Gastrocnemius medialis (tissue), 4 donors: ENCODE data around the gene NTM. TPM values are rescaled to one million over a fixed set of nuclear protein-coding genes. Genes with fewer than 3 reads are reported as not detected.

ENCODE experiments used
- ATAC-seq, 2 donors: fragments of 150-250 bp; one replicate each; pipeline ENCODE4 v1.9.1; 2016
- DNase-seq, 2 donors: peaks; one replicate each; pipeline ENCODE4 v3.0.0-alpha.2; 2019
- H3K27ac ChIP-seq, 4 donors: fragments of 200-600 bp; sonication (generic); 1 replicate in 1 of 4; 2 replicates in 3 of 4; pipeline ENCODE4 v1.5.1; 2016 to 2018; ENCODE audit warnings: mild to moderate bottlenecking in 2 of 4, moderate library complexity in 1 of 4
- H3K27me3 ChIP-seq, 3 donors: fragments of 200-600 bp; sonication (generic) in 2 of 3; 1 replicate in 1 of 3; 2 replicates in 2 of 3; pipeline versions ENCODE4 v1.5.1 to v1.6.0; 2016 to 2019; ENCODE audit warnings: mild to moderate bottlenecking in 1 of 3, moderate library complexity in 1 of 3
- H3K36me3 ChIP-seq, 2 donors: fragments of 200-600 bp; sonication (generic) in 1 of 2; one replicate each; pipeline ENCODE4 v1.5.1; 2017 to 2018
- H3K4me1 ChIP-seq, 2 donors: fragments of 200-600 bp; sonication (generic) in 1 of 2; one replicate each; pipeline ENCODE4 v1.5.1; 2016 to 2017; ENCODE audit warnings: mild to moderate bottlenecking in 2 of 2
- H3K4me3 ChIP-seq, 4 donors: fragments of 200-600 bp; sonication (generic) in 3 of 4; 1 replicate in 1 of 4; 2 replicates in 3 of 4; pipeline ENCODE4 v1.5.1; 2016 to 2019; ENCODE audit warnings: mild to moderate bottlenecking in 2 of 4
- H3K9me3 ChIP-seq, 3 donors: fragments of 200-600 bp; sonication (generic) in 2 of 3; 1 replicate in 1 of 3; 2 replicates in 2 of 3; pipeline ENCODE4 v1.5.1; 2016 to 2019
- POLR2A ChIP-seq, 2 donors: fragments of 450-650 bp; IDR thresholded peaks; one replicate each; pipeline ENCODE4 v1.6.1; 2017; ENCODE audit warnings: antibody characterized with exemption in 2 of 2, mild to moderate bottlenecking in 2 of 2, moderate library complexity in 2 of 2
- in situ Hi-C, 4 donors: fragments of 200-750 bp; cut with MboI; loops; one replicate each; pipeline versions ENCODE4 v1.15.0 to v1.8.0; 2017; ENCODE audit warnings: low sequenced_read_pairs in 4 of 4
- intact Hi-C: fragments of 100-400 bp; cut with DNase I; formaldehyde crosslinking; loops from one replicate; pipeline ENCODE4 v1.15.1; 2023; ENCODE audit warnings: low total_unique reads
- total RNA-seq, 4 donors: library from RNA; depleted of rRNA; stranded (reverse); fragments of >200 nt; gene quantifications; one replicate each; pipeline versions ENCODE4 v1.1.0 to v1.2.3, GENCODE V29; 2016
- TF ChIP-seq, protein P1 (sequence below), 5 experiments: fragments of 450-650 bp in 3 of 5; fragments of 200-600 bp in 2 of 5; sonication (generic) in 2 of 5; IDR thresholded peaks in 4 of 5; conservative IDR thresholded peaks in 1 of 5; 1 replicate in 4 of 5; 2 replicates in 1 of 5; pipeline ENCODE4 v1.5.1; 2016 to 2019; ENCODE audit warnings: antibody characterized with exemption in 5 of 5, mild to moderate bottlenecking in 3 of 5, moderate library complexity in 3 of 5

NTM gene
- total RNA-seq, 4 donors from 2014 or later: 0.69 TPM; not detected in 3

GRCh38 chr11:131816051-131816450, 445.6 kb downstream of the NTM start:
- intact Hi-C loops: no loop called here
- no peak for TF ChIP-seq POLR2A (IDR thresholded peaks at IDR 0.05)
- TF ChIP-seq, protein P1, sequence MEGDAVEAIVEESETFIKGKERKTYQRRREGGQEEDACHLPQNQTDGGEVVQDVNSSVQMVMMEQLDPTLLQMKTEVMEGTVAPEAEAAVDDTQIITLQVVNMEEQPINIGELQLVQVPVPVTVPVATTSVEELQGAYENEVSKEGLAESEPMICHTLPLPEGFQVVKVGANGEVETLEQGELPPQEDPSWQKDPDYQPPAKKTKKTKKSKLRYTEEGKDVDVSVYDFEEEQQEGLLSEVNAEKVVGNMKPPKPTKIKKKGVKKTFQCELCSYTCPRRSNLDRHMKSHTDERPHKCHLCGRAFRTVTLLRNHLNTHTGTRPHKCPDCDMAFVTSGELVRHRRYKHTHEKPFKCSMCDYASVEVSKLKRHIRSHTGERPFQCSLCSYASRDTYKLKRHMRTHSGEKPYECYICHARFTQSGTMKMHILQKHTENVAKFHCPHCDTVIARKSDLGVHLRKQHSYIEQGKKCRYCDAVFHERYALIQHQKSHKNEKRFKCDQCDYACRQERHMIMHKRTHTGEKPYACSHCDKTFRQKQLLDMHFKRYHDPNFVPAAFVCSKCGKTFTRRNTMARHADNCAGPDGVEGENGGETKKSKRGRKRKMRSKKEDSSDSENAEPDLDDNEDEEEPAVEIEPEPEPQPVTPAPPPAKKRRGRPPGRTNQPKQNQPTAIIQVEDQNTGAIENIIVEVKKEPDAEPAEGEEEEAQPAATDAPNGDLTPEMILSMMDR (IDR thresholded peaks at IDR 0.05 in 4 of 5, conservative IDR thresholded peaks at IDR 0.05 in 1 of 5): no peak
- no peak overlapping the region for H3K4me3 ChIP-seq
- no peaks in the 10 kb centered on the region for H3K4me1 ChIP-seq
- no peak overlapping the region for H3K27ac ChIP-seq
- no peak for ATAC-seq
- H3K9me3 ChIP-seq: no peaks in the 10 kb centered on the region
- no peak for DNase-seq
- no peaks in the 10 kb centered on the region for H3K36me3 ChIP-seq
- H3K27me3 ChIP-seq: no peaks in the 10 kb centered on the region
- in situ Hi-C loops: no loop called here

- no peak overlapping the region for H3K4me3 ChIP-seq
- no peak for TF ChIP-seq POLR2A (IDR thresholded peaks at IDR 0.05)
- TF ChIP-seq, protein P1 (IDR thresholded peaks at IDR 0.05 in 4 of 5, conservative IDR thresholded peaks at IDR 0.05 in 1 of 5): no peak
- no peaks in the 10 kb centered on the region for H3K9me3 ChIP-seq
- H3K36me3 ChIP-seq: no peaks in the 10 kb centered on the region
- DNase-seq (no peak), ATAC-seq (no peak)
- no peaks in the 10 kb centered on the region for H3K4me1 ChIP-seq
- H3K27ac ChIP-seq: no peak overlapping the region
- no peaks in the 10 kb centered on the region for H3K27me3 ChIP-seq
- in situ Hi-C loops (no loop called here), intact Hi-C loops (no loop called here)
These were observed 447.3 kb downstream of the NTM start for GRCh38 chr11:131817687-131818188.

- Histone ChIP-seq H3K9me3 (no peaks in the 10 kb centered on the region), H3K36me3 (no peaks in the 10 kb centered on the region), H3K27ac (no peak overlapping the region), H3K4me3 (no peak overlapping the region), H3K27me3 (no peaks in the 10 kb centered on the region), H3K4me1 (no peaks in the 10 kb centered on the region)
- intact Hi-C loops: no loop called here
- DNase-seq: no peak
- TF ChIP-seq, protein P1 (IDR thresholded peaks at IDR 0.05 in 4 of 5, conservative IDR thresholded peaks at IDR 0.05 in 1 of 5): no peak
- no peak for TF ChIP-seq POLR2A (IDR thresholded peaks at IDR 0.05)
- in situ Hi-C loops: no loop called here
- ATAC-seq: no peak
These were observed 449.4 kb downstream of the NTM start for GRCh38 chr11:131819865-131820264.

DNA sequence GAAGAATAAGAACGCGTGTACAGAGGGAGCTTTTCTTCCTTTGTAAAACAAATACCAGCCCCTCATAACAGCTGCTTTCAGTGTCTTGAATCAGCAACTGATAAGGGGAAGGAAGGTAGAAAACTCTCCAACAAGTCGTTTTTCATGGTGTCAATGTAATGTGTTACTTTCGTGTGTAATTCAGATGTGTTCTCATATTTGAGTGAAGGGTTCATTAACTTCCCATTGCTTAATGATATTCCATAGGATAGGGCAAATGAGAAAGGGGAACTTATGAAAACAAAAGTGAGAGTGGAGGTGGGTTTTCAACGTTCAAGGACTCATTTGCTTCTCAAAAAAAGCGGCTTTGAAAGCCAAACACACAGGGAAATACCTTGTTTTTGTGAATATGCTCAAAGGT, 452.1 kb downstream of the NTM start:
- Histone ChIP-seq H3K4me3 (no peak overlapping the region), H3K27me3 (no peaks in the 10 kb centered on the region), H3K27ac (no peak overlapping the region), H3K4me1 (no peaks in the 10 kb centered on the region), H3K9me3 (no peaks in the 10 kb centered on the region), H3K36me3 (no peaks in the 10 kb centered on the region)
- in situ Hi-C loops (no loop called here), intact Hi-C loops (no loop called here)
- no peak for TF ChIP-seq POLR2A (IDR thresholded peaks at IDR 0.05)
- TF ChIP-seq, protein P1 (IDR thresholded peaks at IDR 0.05 in 4 of 5, conservative IDR thresholded peaks at IDR 0.05 in 1 of 5): no peak
- ATAC-seq: no peak
- DNase-seq: no peak

DNA sequence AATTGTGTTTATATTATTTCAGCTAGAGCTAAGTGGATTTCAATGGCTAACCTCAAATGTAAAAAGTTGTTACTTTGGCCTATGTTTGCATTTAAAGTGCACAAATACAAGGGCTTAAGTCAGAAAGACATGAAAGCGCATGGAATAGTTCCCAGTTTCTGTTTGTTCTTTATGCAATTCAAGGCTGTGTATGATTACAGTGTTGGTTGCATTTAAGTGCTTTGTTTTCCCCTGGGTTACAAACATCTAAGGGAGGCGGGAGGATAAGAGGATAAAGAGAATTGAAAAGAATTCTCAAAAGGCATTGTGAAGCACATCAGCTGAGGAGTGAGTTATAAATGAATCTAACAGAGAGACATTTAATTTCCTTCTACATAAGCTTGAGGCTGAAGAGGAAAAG, 453.4 kb downstream of the NTM start:
- intact Hi-C loops (no loop called here), in situ Hi-C loops (no loop called here)
- Histone ChIP-seq H3K36me3 (no peaks in the 10 kb centered on the region), H3K4me3 (no peak overlapping the region), H3K4me1 (no peaks in the 10 kb centered on the region), H3K27ac (no peak overlapping the region), H3K9me3 (no peaks in the 10 kb centered on the region), H3K27me3 (no peaks in the 10 kb centered on the region)
- no peak for TF ChIP-seq POLR2A (IDR thresholded peaks at IDR 0.05)
- TF ChIP-seq, protein P1 (IDR thresholded peaks at IDR 0.05 in 4 of 5, conservative IDR thresholded peaks at IDR 0.05 in 1 of 5): no peak
- ATAC-seq: no peak
- DNase-seq: no peak
